AG04450 (cell line): Measurements from ENCODE around the gene PLCL1. TPM values are rescaled to one million over a fixed set of nuclear protein-coding genes. Genes with fewer than 3 reads are reported as not detected.

ENCODE experiments used
- CTCF ChIA-PET: fragments of 300-600, 350-600 bp; formaldehyde crosslinking; extraction: SDS; loops from one replicate; lab custom pipeline; 2022; ENCODE audit warnings: antibody characterized with exemption, inconsistent platforms; lab: Charles Lee
- POLR2A ChIA-PET: fragments of 350-600 bp; formaldehyde crosslinking; extraction: SDS; loops from one replicate; lab custom pipeline; 2021; ENCODE audit warnings: antibody characterized with exemption, inconsistent platforms; lab: Yijun Ruan, JAX
- DNase-seq: peaks from one replicate; pipeline ENCODE4 v3.0.0-alpha.2; 2011; ENCODE audit warnings: low read depth, low spot score
- H3K27ac ChIP-seq: one replicate; pipeline ENCODE4 v1.5.1; 2012; ENCODE audit warnings: low read depth, low read length, control low read depth
- H3K27me3 ChIP-seq: one replicate; pipeline ENCODE4 v1.6.0; 2012; ENCODE audit warnings: low read length; ENCODE audit not compliant: control insufficient read depth, insufficient read depth
- H3K4me3 ChIP-seq: 2 replicates; pipeline ENCODE4 v1.5.1; 2011; ENCODE audit warnings: mild to moderate bottlenecking, low read depth, low read length, control low read depth
- H3K9me3 ChIP-seq: 2 replicates; pipeline ENCODE4 v1.5.1; 2012; ENCODE audit warnings: low read length; ENCODE audit not compliant: control insufficient read depth, insufficient read depth
- CTCF ChIP-seq: IDR thresholded peaks from 2 replicates; pipeline ENCODE4 v1.5.1; 2011; ENCODE audit warnings: low read depth, low read length, control low read depth, inconsistent platforms
- polyA plus RNA-seq: library from polyadenylated mRNA; depleted of rRNA; stranded (reverse); fragments of >200 nt; gene quantifications from 2 replicates; pipeline ENCODE4 v1.2.3, GENCODE V29; 2011

PLCL1 gene
- polyA plus RNA-seq, 1 experiment = 0.43 TPM

- ChIA-PET POLR2A (no interaction called here), CTCF (no interaction called here)
- DNase-seq = no peak
- Histone ChIP-seq H3K4me3 (no peak overlapping the region), H3K27me3 (no peaks in the 10 kb centered on the region), H3K9me3 (no peaks in the 10 kb centered on the region), H3K27ac (no peak overlapping the region)
- TF ChIP-seq CTCF = no peak
These were observed 192.2 kb downstream of the PLCL1 start for GRCh38 chr2:197996583-197996982.

GRCh38 chr2:197997083-197997541 lies 192.7 kb downstream of the PLCL1 start:
- no peak overlapping the region for H3K4me3 ChIP-seq
- no peaks in the 10 kb centered on the region for H3K9me3 ChIP-seq
- no peak for DNase-seq
- ChIA-PET POLR2A (no interaction called here), CTCF (no interaction called here)
- no peaks in the 10 kb centered on the region for H3K27me3 ChIP-seq
- H3K27ac ChIP-seq = no peak overlapping the region
- TF ChIP-seq CTCF = no peak

- DNase-seq = no peak
- no peak for TF ChIP-seq CTCF
- Histone ChIP-seq H3K27me3 (no peaks in the 10 kb centered on the region), H3K4me3 (no peak overlapping the region), H3K27ac (no peak overlapping the region), H3K9me3 (no peaks in the 10 kb centered on the region)
- POLR2A ChIA-PET = no interaction called here
- CTCF ChIA-PET = no interaction called here
These were observed 194.3 kb downstream of the PLCL1 start for GRCh38 chr2:197998702-197999101.

- ChIA-PET CTCF (no interaction called here), POLR2A (no interaction called here)
- Histone ChIP-seq H3K27ac (no peak overlapping the region), H3K9me3 (no peaks in the 10 kb centered on the region), H3K4me3 (no peak overlapping the region), H3K27me3 (no peaks in the 10 kb centered on the region)
- no peak for TF ChIP-seq CTCF
- no peak for DNase-seq
These were observed 196.0 kb downstream of the PLCL1 start for GRCh38 chr2:198000417-198000816.

GRCh38 chr2:198004173-198004572 lies 199.8 kb downstream of the PLCL1 start:
- TF ChIP-seq CTCF = no peak
- H3K27ac ChIP-seq = no peak overlapping the region
- POLR2A ChIA-PET = no interaction called here
- no peak for DNase-seq
- no peaks in the 10 kb centered on the region for H3K27me3 ChIP-seq
- H3K4me3 ChIP-seq = no peak overlapping the region
- H3K9me3 ChIP-seq = no peaks in the 10 kb centered on the region
- CTCF ChIA-PET = no interaction called here
